WTC11 (cell line): ENCODE measurements around the gene WDR72.

Source experiments
- ATF2 ChIP-seq: sonication (generic); formaldehyde crosslinking; IDR thresholded peaks from 2 replicates; pipeline ENCODE4 v1.8.1; 2022; ENCODE audit warnings: low read depth, missing genetic modification reagents, borderline replicate concordance
- CREB1 ChIP-seq: sonication (generic); formaldehyde crosslinking; IDR thresholded peaks from 2 replicates; pipeline ENCODE4 v1.8.0; 2023; ENCODE audit warnings: mild to moderate bottlenecking, missing genetic modification reagents
- CTCF ChIP-seq: fragments of 200-600 bp; IDR thresholded peaks from 2 replicates; pipeline ENCODE4 v1.8.0; 2022; ENCODE audit warnings: antibody characterized with exemption
- MAX ChIP-seq: sonication (generic); formaldehyde crosslinking; IDR thresholded peaks from 2 replicates; pipeline ENCODE4 v1.8.0; 2022; ENCODE audit warnings: mild to moderate bottlenecking, missing genetic modification reagents
- SP1 ChIP-seq: sonication (generic); formaldehyde crosslinking; conservative IDR thresholded peaks from 2 replicates; pipeline ENCODE4 v1.8.1; 2022; ENCODE audit warnings: missing genetic modification reagents
- TCF7 ChIP-seq: sonication (generic); formaldehyde crosslinking; IDR thresholded peaks from 2 replicates; pipeline ENCODE4 v1.8.0; 2022; ENCODE audit warnings: mild to moderate bottlenecking, low read depth, missing genetic modification reagents, moderate library complexity

GRCh38 chr15:53694476-53694874, 65.0 kb downstream of the WDR72 start:
- no peak for TF ChIP-seq ATF2
- TF ChIP-seq CTCF, result no peak
- TF ChIP-seq SP1, result no peak
- no peak for TF ChIP-seq CREB1 (CRISPR knock-in tag)
- TF ChIP-seq MAX (CRISPR knock-in tag), result no peak
- no peak for TF ChIP-seq TCF7 (CRISPR knock-in tag)
